Liver (tissue), 9 donors: Measurements from ENCODE around the gene TM7SF3. TPM values are rescaled to one million over a fixed set of nuclear protein-coding genes. Genes with fewer than 3 reads are reported as not detected.

Experiments used
- DNase-seq: peaks from one replicate; pipeline ENCODE4 v3.0.0-alpha.2; 2017; ENCODE audit warnings: low spot score
- H3K27ac ChIP-seq, 2 donors: one replicate each; pipeline ENCODE4 v1.7.0; 2013; ENCODE audit warnings: inconsistent platforms in 2 of 2, low read length in 2 of 2, control low read depth in 1 of 2, low read depth in 1 of 2, mild to moderate bottlenecking in 1 of 2
- H3K27me3 ChIP-seq, 4 donors: one replicate each; pipeline versions ENCODE4 v1.6.1 to v1.7.0; 2013; ENCODE audit warnings: low read length in 3 of 4, inconsistent platforms in 1 of 4, mild to moderate bottlenecking in 1 of 4, moderate library complexity in 1 of 4; ENCODE audit not compliant: control insufficient read depth in 4 of 4, insufficient read depth in 4 of 4
- H3K36me3 ChIP-seq, 4 donors: one replicate each; pipeline versions ENCODE4 v1.6.1 to v1.7.0; 2013; ENCODE audit warnings: low read length in 3 of 4, mild to moderate bottlenecking in 3 of 4, low read depth in 1 of 4, moderate library complexity in 1 of 4; ENCODE audit not compliant: control insufficient read depth in 4 of 4, insufficient read depth in 3 of 4
- H3K4me1 ChIP-seq, 4 donors: one replicate each; pipeline versions ENCODE4 v1.6.1 to v1.7.0; 2013; ENCODE audit warnings: low read length in 3 of 4, mild to moderate bottlenecking in 3 of 4, moderate library complexity in 1 of 4; ENCODE audit not compliant: control insufficient read depth in 4 of 4, insufficient read depth in 4 of 4
- H3K4me3 ChIP-seq, 3 donors: one replicate each; pipeline versions ENCODE4 v1.6.1 to v1.7.0; 2013; ENCODE audit warnings: low read length in 3 of 3, control low read depth in 1 of 3, low read depth in 1 of 3, mild to moderate bottlenecking in 1 of 3
- H3K9ac ChIP-seq, 2 donors: one replicate each; pipeline ENCODE4 v1.7.0; 2013; ENCODE audit warnings: low read length in 2 of 2, mild to moderate bottlenecking in 2 of 2, moderate library complexity in 2 of 2, control low read depth in 1 of 2, low read depth in 1 of 2
- H3K9me3 ChIP-seq, 4 donors: one replicate each; pipeline versions ENCODE4 v1.6.1 to v1.7.0; 2013; ENCODE audit warnings: low read length in 3 of 4; ENCODE audit not compliant: control insufficient read depth in 4 of 4
- ATF3 ChIP-seq: IDR thresholded peaks from 2 replicates; pipeline ENCODE4 v1.6.1; 2016; ENCODE audit warnings: antibody characterized with exemption
- CTCF ChIP-seq: fragments of 150-350 bp; IDR thresholded peaks from 2 replicates; pipeline ENCODE4 v1.5.1; 2017; ENCODE audit warnings: improper control_type of control experiment, low read depth, low read length; ENCODE audit not compliant: missing input control
- EGR1 ChIP-seq, 2 donors: IDR thresholded peaks; 2 replicates each; pipeline ENCODE4 v1.6.1; 2016 to 2018; ENCODE audit warnings: antibody characterized with exemption in 2 of 2, low read depth in 2 of 2
- FOXA1 ChIP-seq: IDR thresholded peaks from 2 replicates; pipeline ENCODE4 v1.6.1; 2016; ENCODE audit warnings: antibody characterized with exemption
- FOXA2 ChIP-seq: IDR thresholded peaks from 2 replicates; pipeline ENCODE4 v1.6.1; 2016; ENCODE audit warnings: antibody characterized with exemption
- GABPA ChIP-seq, 2 donors: IDR thresholded peaks in 1 of 2; conservative IDR thresholded peaks in 1 of 2; 2 replicates each; pipeline ENCODE4 v1.6.1; 2016; ENCODE audit warnings: antibody characterized with exemption in 2 of 2, mild to moderate bottlenecking in 1 of 2, moderate library complexity in 1 of 2
- HNF4A ChIP-seq, 2 donors: conservative IDR thresholded peaks; 2 replicates each; pipeline ENCODE4 v1.6.1; 2016; ENCODE audit warnings: antibody characterized with exemption in 2 of 2, mild to moderate bottlenecking in 2 of 2
- HNF4G ChIP-seq: IDR thresholded peaks from 2 replicates; pipeline ENCODE4 v1.6.1; 2016; ENCODE audit warnings: antibody characterized with exemption
- JUND ChIP-seq, 2 donors: IDR thresholded peaks; 2 replicates each; pipeline ENCODE4 v1.6.1; 2016; ENCODE audit warnings: antibody characterized with exemption in 2 of 2
- MAX ChIP-seq: IDR thresholded peaks from 2 replicates; pipeline ENCODE4 v1.6.1; 2016; ENCODE audit warnings: antibody characterized with exemption
- NR2F2 ChIP-seq: IDR thresholded peaks from 2 replicates; pipeline ENCODE4 v1.6.1; 2016; ENCODE audit warnings: antibody characterized with exemption
- RAD21 ChIP-seq, 2 donors: IDR thresholded peaks; 2 replicates each; pipeline ENCODE4 v1.6.1; 2016; ENCODE audit warnings: antibody characterized with exemption in 2 of 2, mild to moderate bottlenecking in 2 of 2
- REST ChIP-seq: IDR thresholded peaks from 2 replicates; pipeline ENCODE4 v1.6.1; 2016; ENCODE audit warnings: antibody characterized with exemption, mild to moderate bottlenecking
- RXRA ChIP-seq, 2 donors: IDR thresholded peaks; 2 replicates each; pipeline ENCODE4 v1.6.1; 2017 to 2018; ENCODE audit warnings: antibody characterized with exemption in 2 of 2, mild to moderate bottlenecking in 1 of 2
- SP1 ChIP-seq: IDR thresholded peaks from 2 replicates; pipeline ENCODE4 v1.6.1; 2018; ENCODE audit warnings: antibody characterized with exemption, mild to moderate bottlenecking
- TAF1 ChIP-seq: conservative IDR thresholded peaks from 2 replicates; pipeline ENCODE4 v1.6.1; 2016; ENCODE audit warnings: antibody characterized with exemption, mild to moderate bottlenecking
- YY1 ChIP-seq: IDR thresholded peaks from 2 replicates; pipeline ENCODE4 v1.6.1; 2016; ENCODE audit warnings: antibody characterized with exemption, mild to moderate bottlenecking
- ZBTB33 ChIP-seq: IDR thresholded peaks from 2 replicates; pipeline ENCODE4 v1.6.1; 2016; ENCODE audit warnings: antibody characterized with exemption
- WGBS: extraction: QIAGEN DNeasy Blood & Tissue Kit; methylation state at CpG from one replicate; pipeline ENCODE4 v1.1.7; 2013; 5-methylcytosine and 5-hydroxymethylcytosine counted together
- polyA plus RNA-seq, 2 donors: library from polyadenylated mRNA; stranded (reverse) in 1 of 2; unstranded in 1 of 2; fragments of 200-250 nt in 1 of 2; fragments of >200 nt in 1 of 2; fragmentation: Nextera tagmentation in 1 of 2; extraction: Ambion mirVana in 1 of 2; gene quantifications; one replicate each; pipeline versions ENCODE4 v1.2.1 to v1.2.3, GENCODE V29; 2013 to 2015
- total RNA-seq, 2 donors: library from RNA; depleted of rRNA; stranded (reverse); fragments of >200 nt; gene quantifications; one replicate each; pipeline ENCODE4 v1.2.3, GENCODE V29; 2014
- donor health status: healthy.
- donor health status: healthy.
- donor health status: healthy.
- donor health status: healthy.
- donor health status: healthy.

Gene TM7SF3
- total and polyA plus RNA-seq, 4 donors = 21.5 to 60.8 (median 44.6) TPM

- DNase-seq = no peak
- H3K9ac ChIP-seq = peak overlapping the region in 1 of 2 donors; percentile 55
- H3K9me3 ChIP-seq = no peaks in the 10 kb centered on the region
- H3K36me3 ChIP-seq = no peaks in the 10 kb centered on the region
- WGBS = 2% methylated on average over 2 of the region's 2 CpGs
- TF ChIP-seq HNF4G (no peak), YY1 (peak; percentile 33), RAD21 (IDR thresholded peaks at IDR 0.05) (peak; percentile 67 to 74), CTCF (peak; percentile 38), ZBTB33 (no peak)
- peaks cover 1 to 37% (median 25%) of the 10 kb centered on the region in 4 donors for H3K4me1 ChIP-seq
- H3K27ac ChIP-seq = no peak overlapping the region
- no peaks in the 10 kb centered on the region for H3K27me3 ChIP-seq
- no peak overlapping the region for H3K4me3 ChIP-seq
Observed at GRCh38 chr12:27015730-27016076, 1.5 kb upstream of the TM7SF3 start.

GRCh38 chr12:27014859-27015729 is 910 bp upstream of the TM7SF3 start:
- DNase-seq = peak; percentile 36
- Histone ChIP-seq H3K4me3 (peak overlapping the region; percentile 69 to 98 (median 97)), H3K9me3 (no peaks in the 10 kb centered on the region), H3K9ac (peak overlapping the region; percentile 86 to 100), H3K27me3 (no peaks in the 10 kb centered on the region), H3K4me1 (peaks cover 1 to 37% (median 26%) of the 10 kb centered on the region in 4 donors), H3K27ac (peak overlapping the region; percentile 87 to 99), H3K36me3 (no peaks in the 10 kb centered on the region)
- TF ChIP-seq ZBTB33 = no peak
- no peak for TF ChIP-seq CTCF
- no peak for TF ChIP-seq EGR1 (IDR thresholded peaks at IDR 0.05; ENCODE audit: low read depth in 2 of 2)
- TF ChIP-seq FOXA2 = no peak
- no peak for TF ChIP-seq REST
- TF ChIP-seq YY1 = no peak
- no peak for TF ChIP-seq RAD21 (IDR thresholded peaks at IDR 0.05)
- TF ChIP-seq MAX = no peak
- no peak for TF ChIP-seq FOXA1
- TF ChIP-seq GABPA (IDR thresholded peaks at IDR 0.05 in 1 of 2, conservative IDR thresholded peaks at IDR 0.05 in 1 of 2) = no peak
- no peak for TF ChIP-seq SP1
- TF ChIP-seq TAF1 = no peak
- TF ChIP-seq HNF4G = no peak
- no peak for TF ChIP-seq ATF3
- no peak for TF ChIP-seq HNF4A (conservative IDR thresholded peaks at IDR 0.05)
- no peak for TF ChIP-seq NR2F2
- no peak for TF ChIP-seq RXRA (IDR thresholded peaks at IDR 0.05)
- TF ChIP-seq JUND (IDR thresholded peaks at IDR 0.05) = no peak
- 39% methylated on average over 12 of the region's 12 CpGs for WGBS
